ENCODE measurements around the gene ADGRD1.

ADGRD1 gene

GRCh38 chr12:130952171-130952954 is 1.3 kb upstream of the ADGRD1 start:
- TF ChIP-seq SIN3A (IDR thresholded peaks at IDR 0.05; ENCODE audit: borderline replicate concordance, insufficient read depth, low read length) (no peak), TAF1 (IDR thresholded peaks at IDR 0.05; ENCODE audit: borderline replicate concordance, insufficient read depth, low read length) (no peak), FOXP2 (optimal IDR thresholded peaks at IDR 0.05; ENCODE audit: borderline replicate concordance, extremely low read depth, extremely low read length, insufficient read depth) (no peak), POLR2AphosphoS5 (IDR thresholded peaks at IDR 0.05; ENCODE audit: low read depth, low read length) (no peak), REST (IDR thresholded peaks at IDR 0.05; ENCODE audit: insufficient read depth in 1 of 2, low read depth in 2 of 2, low read length in 2 of 2) (no peak)

GRCh38 chr12:130954544-130954831 is 781 bp downstream of the ADGRD1 start:
- TF ChIP-seq SIN3A (IDR thresholded peaks at IDR 0.05; ENCODE audit: borderline replicate concordance, insufficient read depth, low read length) (no peak), REST (IDR thresholded peaks at IDR 0.05; ENCODE audit: insufficient read depth in 1 of 2, low read depth in 2 of 2, low read length in 2 of 2) (no peak), POLR2AphosphoS5 (IDR thresholded peaks at IDR 0.05; ENCODE audit: low read depth, low read length) (no peak), TAF1 (IDR thresholded peaks at IDR 0.05; ENCODE audit: borderline replicate concordance, insufficient read depth, low read length) (no peak), FOXP2 (optimal IDR thresholded peaks at IDR 0.05; ENCODE audit: borderline replicate concordance, extremely low read depth, extremely low read length, insufficient read depth) (no peak)

- no peak for TF ChIP-seq POLR2AphosphoS5 (IDR thresholded peaks at IDR 0.05; ENCODE audit: low read depth, low read length)
- no peak for TF ChIP-seq REST (IDR thresholded peaks at IDR 0.05; ENCODE audit: insufficient read depth in 1 of 2, low read depth in 2 of 2, low read length in 2 of 2)
- TF ChIP-seq FOXP2 (optimal IDR thresholded peaks at IDR 0.05; ENCODE audit: borderline replicate concordance, extremely low read depth, extremely low read length, insufficient read depth): no peak
- no peak for TF ChIP-seq TAF1 (IDR thresholded peaks at IDR 0.05; ENCODE audit: borderline replicate concordance, insufficient read depth, low read length)
- no peak for TF ChIP-seq SIN3A (IDR thresholded peaks at IDR 0.05; ENCODE audit: borderline replicate concordance, insufficient read depth, low read length)
Measured at GRCh38 chr12:130955238-130955816, 1.6 kb downstream of the ADGRD1 start.

GRCh38 chr12:130956009-130956408 is 2.3 kb downstream of the ADGRD1 start:
- TF ChIP-seq FOXP2 (optimal IDR thresholded peaks at IDR 0.05; ENCODE audit: borderline replicate concordance, extremely low read depth, extremely low read length, insufficient read depth): no peak
- TF ChIP-seq POLR2AphosphoS5 (IDR thresholded peaks at IDR 0.05; ENCODE audit: low read depth, low read length): no peak
- TF ChIP-seq TAF1 (IDR thresholded peaks at IDR 0.05; ENCODE audit: borderline replicate concordance, insufficient read depth, low read length): no peak
- TF ChIP-seq REST (IDR thresholded peaks at IDR 0.05; ENCODE audit: insufficient read depth in 1 of 2, low read depth in 2 of 2, low read length in 2 of 2): no peak
- TF ChIP-seq SIN3A (IDR thresholded peaks at IDR 0.05; ENCODE audit: borderline replicate concordance, insufficient read depth, low read length): no peak

All from PFSK-1 (cell line).